Measurements from ENCODE around the gene VAMP7. TPM values are rescaled to one million over a fixed set of nuclear protein-coding genes. Genes with fewer than 3 reads are reported as not detected.
"Not testable (repeated sequence)": the region's sequence is repeated elsewhere in the genome, so short reads cannot be mapped to it uniquely, and the experiment has no call there.

The VAMP7 gene
- total RNA-seq, 6 experiments from 2014 or later: 20.5 to 27.7 (median 24.8) TPM

GRCh38 chrX:155923200-155923599 is 42.1 kb downstream of the VAMP7 start:
- no peak overlapping the region for H3K27ac ChIP-seq
- no peak for DNase-seq
- no peaks in the 10 kb centered on the region for H3K4me1 ChIP-seq
- intact Hi-C loops (cut with DNase I): no loop called here
- H3K27me3 ChIP-seq: no peaks in the 10 kb centered on the region
- TF ChIP-seq CTCF (IDR thresholded peaks at IDR 0.05) (no peak), POLR2A (IDR thresholded peaks at IDR 0.05) (no peak)
- H3K9me3 ChIP-seq: no peaks in the 10 kb centered on the region
- no peak overlapping the region for H3K4me3 ChIP-seq
- H3K36me3 ChIP-seq: peaks cover 0 to 3% (median 1%) of the 10 kb centered on the region in 4 donors
- 81% methylated on average over 2 of the region's 2 CpGs for WGBS (ENCODE audit: insufficient coverage, low coverage, low lambda C conversion rate, missing lambda C conversion rate)
- no peak for ATAC-seq

GRCh38 chrX:155930852-155931618 is 49.9 kb downstream of the VAMP7 start:
- DNase-seq; H3K27ac ChIP-seq; ATAC-seq; intact Hi-C loops (cut with DNase I); H3K4me3 ChIP-seq; H3K36me3 ChIP-seq; H3K9me3 ChIP-seq; H3K27me3 ChIP-seq; H3K4me1 ChIP-seq: not testable (repeated sequence)
- 88% methylated on average over 7 of the region's 8 CpGs for WGBS (ENCODE audit: insufficient coverage, low coverage, low lambda C conversion rate, missing lambda C conversion rate)

GRCh38 chrX:155938132-155938531 is 57.0 kb downstream of the VAMP7 start:
- H3K36me3 ChIP-seq: no peaks in the 10 kb centered on the region
- H3K4me3 ChIP-seq: no peak overlapping the region
- TF ChIP-seq POLR2A (IDR thresholded peaks at IDR 0.05) (no peak), CTCF (IDR thresholded peaks at IDR 0.05) (no peak)
- DNase-seq (no peak), ATAC-seq (no peak)
- H3K9me3 ChIP-seq: no peaks in the 10 kb centered on the region
- H3K27me3 ChIP-seq: no peaks in the 10 kb centered on the region
- intact Hi-C loops (cut with DNase I): no loop called here
- no peaks in the 10 kb centered on the region for H3K4me1 ChIP-seq
- no peak overlapping the region for H3K27ac ChIP-seq

DNA sequence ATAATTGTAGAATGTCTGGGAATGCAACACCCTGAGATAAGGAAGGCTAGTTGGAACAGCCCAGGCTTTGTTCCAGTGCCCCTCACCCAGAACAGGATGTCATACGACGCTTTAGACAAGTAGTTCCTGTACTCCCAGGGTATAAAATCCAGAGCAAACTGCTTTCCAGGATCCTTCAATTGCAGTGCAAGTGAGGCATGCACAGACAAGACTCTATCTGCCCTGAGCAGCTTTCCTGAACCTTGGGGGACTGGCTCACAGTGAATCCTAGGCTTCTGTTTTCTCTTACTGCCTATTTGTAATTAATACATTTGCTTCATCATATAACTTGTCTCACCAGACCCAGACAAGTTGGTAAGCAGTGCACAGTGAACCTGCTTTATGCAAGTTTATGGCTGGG is 68.0 kb downstream of the VAMP7 start:
- Histone ChIP-seq H3K27me3 (no peaks in the 10 kb centered on the region), H3K27ac (no peak overlapping the region), H3K4me1 (no peaks in the 10 kb centered on the region), H3K4me3 (no peak overlapping the region), H3K36me3 (no peaks in the 10 kb centered on the region), H3K9me3 (no peaks in the 10 kb centered on the region)
- TF ChIP-seq POLR2A (IDR thresholded peaks at IDR 0.05) (no peak), CTCF (IDR thresholded peaks at IDR 0.05) (no peak)
- DNase-seq (no peak), ATAC-seq (peak in 2 of 4 donors; percentile 29 to 49)
- intact Hi-C loops (cut with DNase I): no loop called here
- WGBS (ENCODE audit: insufficient coverage, low coverage, low lambda C conversion rate, missing lambda C conversion rate): 71% methylated on average over 2 of the region's 2 CpGs

DNA sequence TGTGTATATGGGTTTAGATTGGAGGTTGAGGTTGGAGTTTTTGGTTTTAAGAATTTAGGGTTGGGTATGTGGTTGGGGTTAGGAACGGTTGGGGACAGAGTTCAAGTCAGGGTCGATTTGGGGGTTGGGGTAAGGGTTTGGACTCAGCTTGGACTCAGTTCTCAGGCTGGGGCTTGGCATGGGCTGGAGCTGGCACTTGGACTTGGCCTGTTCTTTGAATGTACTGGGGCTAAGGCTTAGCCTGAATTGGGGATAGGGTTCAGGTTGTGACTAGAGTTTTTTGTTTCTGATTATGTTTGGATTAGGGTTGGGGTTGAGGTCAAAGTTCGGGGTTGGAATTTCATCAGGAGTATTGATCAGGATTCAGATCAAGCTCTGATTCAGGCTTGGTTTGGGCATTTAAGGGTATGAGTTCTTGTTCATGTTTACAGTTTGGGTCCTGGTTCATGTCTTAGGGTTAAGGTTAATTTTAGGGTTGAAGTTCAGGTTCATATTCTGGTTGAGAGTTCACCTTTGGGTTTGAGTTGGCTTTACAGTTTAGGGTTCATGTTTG is 70.2 kb downstream of the VAMP7 start:
- DNase-seq (peak in 2 of 3 donors; percentile 58 to 63), ATAC-seq (peak; percentile 54 to 85 (median 72))
- no peaks in the 10 kb centered on the region for H3K36me3 ChIP-seq
- H3K4me1 ChIP-seq: no peaks in the 10 kb centered on the region
- 33% methylated on average over 3 of the region's 3 CpGs for WGBS (ENCODE audit: insufficient coverage, low coverage, low lambda C conversion rate, missing lambda C conversion rate)
- H3K9me3 ChIP-seq: no peaks in the 10 kb centered on the region
- no peak overlapping the region for H3K4me3 ChIP-seq
- TF ChIP-seq POLR2A (IDR thresholded peaks at IDR 0.05) (no peak), CTCF (IDR thresholded peaks at IDR 0.05) (no peak)
- no peaks in the 10 kb centered on the region for H3K27me3 ChIP-seq
- H3K27ac ChIP-seq: no peak overlapping the region
- intact Hi-C loops (cut with DNase I): no loop called here

Data from right lobe of liver (tissue), 6 donors.